ENCODE results near the gene HNRNPUL1.

- TF ChIP-seq ZBTB11 (CRISPR knock-in tag; IDR thresholded peaks at IDR 0.05) (no peak), GATAD2B (conservative IDR thresholded peaks at IDR 0.05; ENCODE audit: low read depth) (no peak), CTCF (IDR thresholded peaks at IDR 0.05 in 2 of 3, conservative IDR thresholded peaks at IDR 0.05 in 1 of 3; ENCODE audit: control insufficient read depth in 2 of 3, extremely low read depth in 1 of 3, insufficient read depth in 1 of 3, low read depth in 3 of 3, low read length in 3 of 3) (no peak), ZNF592 (IDR thresholded peaks at IDR 0.05) (no peak), CEBPB (IDR thresholded peaks at IDR 0.05; ENCODE audit: borderline replicate concordance in 1 of 2, low read depth in 2 of 2, low read length in 2 of 2) (no peak), CREB1 (IDR thresholded peaks at IDR 0.05; ENCODE audit: low read depth) (no peak), REST (IDR thresholded peaks at IDR 0.05; ENCODE audit: low read depth, low read length) (no peak), ZNF687 (IDR thresholded peaks at IDR 0.05) (no peak), RCOR1 (conservative IDR thresholded peaks at IDR 0.05; ENCODE audit: low read depth, low read length) (no peak), BCL11A (IDR thresholded peaks at IDR 0.05; ENCODE audit: low read depth, low read length) (no peak), JUND (IDR thresholded peaks at IDR 0.05; ENCODE audit: low read depth, low read length) (no peak), CHD2 (IDR thresholded peaks at IDR 0.05; ENCODE audit: borderline replicate concordance, low read depth, low read length) (no peak), NR2C2 (IDR thresholded peaks at IDR 0.05; ENCODE audit: borderline replicate concordance, control insufficient read depth, insufficient read length, low read depth) (no peak)
Observed at GRCh38 chr19:41225238-41226052, 38.7 kb upstream of the HNRNPUL1 start.
